Keratinocyte (primary cell): Measurements from ENCODE around the gene ST3GAL2.

ENCODE experiments used
- CTCF ChIP-seq, 3 experiments: IDR thresholded peaks in 1 of 3; conservative IDR thresholded peaks in 1 of 3; optimal IDR thresholded peaks in 1 of 3; 2 replicates in 2 of 3; 3 replicates in 1 of 3; pipeline versions ENCODE3 to v1.5.1; 2011; ENCODE audit warnings: low read length in 3 of 3, mild to moderate bottlenecking in 3 of 3, moderate library complexity in 2 of 3, control low read depth in 1 of 3, inconsistent platforms in 1 of 3; ENCODE audit not compliant: insufficient read depth in 2 of 3; ENCODE audit errors: extremely low read depth in 1 of 3
- EZH2 ChIP-seq: IDR thresholded peaks from one replicate; pipeline ENCODE4 v1.6.1; 2012; ENCODE audit warnings: inconsistent platforms, mild to moderate bottlenecking, low read length, moderate library complexity

GRCh38 chr16:70480127-70481105 lies 41.5 kb upstream of the ST3GAL2 start:
- TF ChIP-seq CTCF (optimal IDR thresholded peaks at IDR 0.05 in 1 of 3, IDR thresholded peaks at IDR 0.05 in 1 of 3, conservative IDR thresholded peaks at IDR 0.05 in 1 of 3; ENCODE audit: extremely low read depth in 1 of 3, insufficient read depth in 2 of 3, low read length in 3 of 3) (no peak), EZH2 (no peak)
